GM11168 (cell line): ENCODE results near the gene SLC29A3.

ENCODE experiments used
- in situ Hi-C: fragments of 300-500 bp; cut with MboI; formaldehyde crosslinking; loops from one replicate; pipeline ENCODE4 v1.12.0; 2022; ENCODE audit warnings: low sequenced_read_pairs; ENCODE audit not compliant: unreplicated experiment

Gene SLC29A3

DNA sequence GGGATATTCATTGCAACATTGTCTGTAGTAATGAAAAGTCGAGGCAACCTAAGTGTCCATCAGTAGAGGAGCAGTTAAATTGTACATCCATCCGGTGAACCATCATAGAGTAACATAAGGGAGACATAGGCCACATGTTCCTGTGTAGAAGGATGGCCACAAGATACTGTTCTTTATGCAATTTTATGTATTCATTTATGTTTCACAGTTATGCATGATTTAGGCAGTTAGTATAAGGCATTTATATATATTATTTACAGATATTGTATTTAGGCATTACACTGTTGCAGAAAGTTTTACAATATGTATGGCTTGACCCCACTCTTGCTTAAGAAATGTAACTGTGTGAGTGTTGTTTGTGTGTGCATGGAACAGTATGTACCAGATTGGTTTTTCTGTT, 41.7 kb downstream of the SLC29A3 start:
- in situ Hi-C loops = no loop called here

DNA sequence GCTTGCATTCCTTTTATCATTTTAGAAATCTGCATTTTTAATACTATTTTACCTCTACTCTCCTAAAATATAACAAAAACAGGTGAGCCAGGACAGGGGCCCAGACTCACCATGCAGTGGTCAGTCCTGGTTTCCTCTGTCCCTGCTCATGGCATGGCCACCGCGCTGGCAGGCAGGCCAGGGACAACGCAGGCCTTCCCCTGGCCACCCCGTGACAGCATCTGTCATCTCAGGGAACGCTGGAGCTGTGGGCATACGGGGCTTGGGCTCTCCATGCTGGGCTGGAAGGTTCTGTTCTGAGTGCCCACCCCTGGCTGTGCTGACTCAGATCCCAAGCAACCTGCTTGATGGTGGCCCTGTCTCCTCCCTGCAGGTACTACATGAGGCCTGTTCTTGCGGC, 42.5 kb downstream of the SLC29A3 start:
- in situ Hi-C loops = no loop called here

DNA sequence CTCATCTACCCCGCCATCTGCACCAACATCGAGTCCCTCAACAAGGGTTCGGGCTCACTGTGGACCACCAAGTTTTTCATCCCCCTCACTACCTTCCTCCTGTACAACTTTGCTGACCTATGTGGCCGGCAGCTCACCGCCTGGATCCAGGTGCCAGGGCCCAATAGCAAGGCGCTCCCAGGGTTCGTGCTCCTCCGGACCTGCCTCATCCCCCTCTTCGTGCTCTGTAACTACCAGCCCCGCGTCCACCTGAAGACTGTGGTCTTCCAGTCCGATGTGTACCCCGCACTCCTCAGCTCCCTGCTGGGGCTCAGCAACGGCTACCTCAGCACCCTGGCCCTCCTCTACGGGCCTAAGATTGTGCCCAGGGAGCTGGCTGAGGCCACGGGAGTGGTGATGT, 43.1 kb downstream of the SLC29A3 start:
- in situ Hi-C loops = no loop called here

DNA sequence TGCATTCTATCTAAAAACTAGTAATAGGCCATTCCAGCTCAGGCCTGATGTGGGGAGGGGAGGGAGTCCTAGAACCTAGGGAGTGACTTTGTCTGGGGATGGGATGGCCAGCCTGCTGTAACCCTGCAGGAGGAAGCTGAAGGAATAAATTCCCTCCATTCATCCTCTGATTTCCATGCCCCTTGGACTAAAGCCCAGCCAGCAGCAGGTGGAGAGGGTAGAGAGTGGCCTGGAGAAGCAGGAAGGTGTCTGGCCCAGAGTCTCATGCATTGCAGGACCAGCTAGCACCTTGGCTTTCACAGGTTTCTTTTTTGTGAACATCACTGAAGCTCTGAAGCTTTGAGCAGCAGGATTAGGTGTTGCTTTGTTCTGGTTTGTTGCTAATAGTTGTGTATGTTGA, 44.9 kb downstream of the SLC29A3 start:
- in situ Hi-C loops = no loop called here

DNA sequence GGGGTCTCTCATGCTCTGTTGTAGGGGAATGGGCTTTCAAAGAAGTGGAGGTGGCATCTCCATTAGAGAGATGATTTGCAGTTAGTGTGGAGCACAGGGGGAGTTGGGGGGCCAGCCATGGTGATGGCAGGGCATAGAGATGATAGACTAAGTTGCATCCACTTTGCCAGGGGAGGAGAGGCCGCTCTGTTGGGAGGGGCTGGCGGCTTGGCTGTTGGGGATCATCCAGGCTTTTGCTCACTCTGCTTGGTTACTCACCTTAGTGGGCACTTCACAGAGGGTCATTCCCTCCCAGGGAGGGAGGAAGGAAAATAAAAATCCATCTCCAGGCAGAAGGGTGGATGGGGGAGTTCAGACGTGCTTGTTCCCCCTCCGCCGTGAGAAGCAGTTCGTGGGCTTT, 46.3 kb downstream of the SLC29A3 start:
- in situ Hi-C loops = no loop called here

DNA sequence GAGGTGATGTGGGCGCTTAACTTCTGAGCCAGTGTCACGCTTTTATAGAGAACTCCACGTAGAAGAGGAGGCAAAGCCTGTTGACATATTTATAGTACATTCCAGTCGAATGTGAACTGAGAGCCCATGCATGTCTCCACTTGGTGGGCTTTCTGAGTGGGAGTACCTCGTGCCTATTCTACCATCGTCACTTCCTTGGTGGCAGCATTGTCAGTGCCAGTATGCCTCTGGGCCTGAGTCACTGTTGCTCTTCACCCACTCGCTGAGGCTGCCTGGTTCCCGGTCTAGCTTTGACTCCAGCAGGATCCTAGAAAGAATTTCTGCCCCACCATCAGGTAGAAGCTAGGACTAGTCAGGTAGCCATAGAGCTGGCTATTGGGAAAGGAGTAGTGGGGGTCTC, 47.6 kb downstream of the SLC29A3 start:
- in situ Hi-C loops = no loop called here

DNA sequence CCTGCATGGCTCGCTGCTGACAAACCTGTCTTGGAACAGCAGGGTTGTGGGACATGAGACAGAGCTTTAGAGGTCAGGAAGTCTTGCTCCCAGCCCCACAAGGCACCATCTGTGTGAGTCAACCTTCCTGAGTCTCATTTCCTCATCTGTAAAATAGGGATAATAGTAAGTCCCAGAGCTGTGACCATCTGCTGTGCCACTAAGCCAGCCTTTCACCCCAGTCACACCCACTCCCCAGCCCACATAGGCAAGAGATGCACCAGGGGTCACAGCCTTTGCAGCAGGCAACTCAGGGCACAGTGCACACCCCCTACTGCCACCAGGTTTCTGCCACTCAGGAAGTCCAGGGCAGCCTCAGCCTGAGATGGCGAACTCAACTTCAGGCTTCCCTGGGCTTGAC, 48.2 kb downstream of the SLC29A3 start:
- in situ Hi-C loops = no loop called here

DNA sequence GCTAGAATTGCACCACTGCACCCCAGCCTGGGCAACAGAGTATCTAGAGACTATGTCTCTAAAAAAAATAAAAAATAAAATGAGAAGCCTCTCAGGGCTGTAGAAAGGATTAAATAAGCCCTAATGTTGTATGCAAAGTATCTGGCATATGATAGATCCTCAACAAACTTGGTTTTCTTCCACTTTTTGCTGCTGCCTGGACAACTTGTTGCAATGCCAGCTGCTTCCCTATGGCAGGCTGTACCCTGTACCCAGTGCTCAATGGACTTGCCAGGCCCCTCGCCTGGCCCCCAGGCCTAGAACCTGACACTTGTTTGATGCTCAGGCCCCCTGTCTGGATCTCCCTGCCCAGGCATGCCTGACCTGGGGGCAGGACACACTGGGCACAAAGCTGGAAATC, 49.1 kb downstream of the SLC29A3 start:
- in situ Hi-C loops = no loop called here

DNA sequence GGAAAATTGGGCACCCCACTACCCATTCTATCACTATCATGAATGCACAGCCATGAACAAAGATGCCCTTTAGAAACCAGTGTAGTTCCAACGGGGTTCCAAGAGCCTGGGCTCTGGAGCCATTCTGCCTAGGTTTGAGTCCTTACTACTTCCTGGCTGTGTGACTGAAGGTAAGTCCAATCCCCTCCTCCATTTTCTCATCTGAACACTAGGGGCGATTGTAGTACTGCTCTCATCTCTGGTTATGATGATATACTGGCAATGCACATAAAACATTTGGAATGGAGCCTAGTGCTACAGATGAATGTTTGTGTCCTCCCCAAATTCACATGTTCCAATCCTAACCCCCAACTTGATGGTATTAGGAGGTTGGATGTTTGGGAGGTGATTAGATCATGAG, 49.6 kb downstream of the SLC29A3 start:
- in situ Hi-C loops = no loop called here

DNA sequence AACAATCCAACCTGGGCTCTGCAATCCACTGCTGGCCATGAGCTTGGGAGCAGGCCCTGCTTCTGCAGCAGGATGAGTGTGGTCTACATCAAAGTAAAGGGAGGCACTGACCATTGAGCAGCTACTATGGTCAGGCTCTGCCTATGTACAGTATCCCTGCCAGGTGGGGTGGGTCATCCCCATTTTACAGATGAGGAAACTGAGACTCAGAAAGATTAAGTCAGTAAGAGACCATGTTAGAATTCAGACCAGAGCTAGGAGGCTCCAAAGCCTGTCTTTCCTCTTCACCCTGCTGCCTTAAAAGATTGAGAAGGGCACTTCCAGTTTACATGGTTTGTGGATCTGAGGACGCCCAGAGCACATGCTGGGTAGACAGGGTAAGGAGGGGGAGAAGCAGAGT, 50.5 kb downstream of the SLC29A3 start:
- in situ Hi-C loops = no loop called here

DNA sequence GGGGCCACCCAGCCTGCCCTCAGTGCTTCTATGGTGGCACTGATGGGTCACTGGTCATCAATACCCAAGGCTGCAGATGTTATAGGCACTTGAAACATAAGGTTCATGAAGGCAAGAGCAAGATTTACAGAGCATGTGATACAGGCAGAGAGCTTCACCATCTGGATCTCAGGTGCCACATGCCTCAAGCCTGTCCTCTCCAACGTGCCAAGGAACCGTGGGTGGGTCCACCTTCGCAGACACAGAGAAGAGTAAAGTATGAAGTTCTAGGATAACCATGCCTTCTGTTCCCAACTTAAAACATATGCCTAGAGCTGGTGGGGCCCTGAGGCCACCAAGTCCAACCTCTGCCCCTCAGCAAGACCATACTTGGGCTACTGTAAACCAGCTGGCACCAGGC, 51.0 kb downstream of the SLC29A3 start:
- in situ Hi-C loops = no loop called here

DNA sequence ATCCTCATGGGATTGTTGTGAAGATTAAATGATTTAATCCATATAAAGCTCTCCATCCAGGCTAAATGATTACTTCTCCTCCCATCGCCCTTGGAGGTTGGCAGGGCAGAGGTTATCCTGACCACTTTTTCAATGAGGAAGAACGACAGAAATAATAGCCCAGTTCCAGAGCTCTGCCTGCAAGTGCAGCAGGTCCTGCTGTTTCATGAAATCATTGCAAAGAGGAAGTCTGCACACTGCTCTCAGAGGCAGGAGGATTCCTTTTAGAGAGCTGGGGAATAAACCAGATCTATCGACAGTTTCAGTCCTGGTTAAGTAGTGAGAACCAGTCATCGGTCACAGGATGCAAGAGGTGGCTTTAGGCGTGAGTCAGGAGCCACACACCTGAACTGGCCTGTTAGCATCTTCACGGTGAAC, 52.7 kb downstream of the SLC29A3 start:
- in situ Hi-C loops = no loop called here

DNA sequence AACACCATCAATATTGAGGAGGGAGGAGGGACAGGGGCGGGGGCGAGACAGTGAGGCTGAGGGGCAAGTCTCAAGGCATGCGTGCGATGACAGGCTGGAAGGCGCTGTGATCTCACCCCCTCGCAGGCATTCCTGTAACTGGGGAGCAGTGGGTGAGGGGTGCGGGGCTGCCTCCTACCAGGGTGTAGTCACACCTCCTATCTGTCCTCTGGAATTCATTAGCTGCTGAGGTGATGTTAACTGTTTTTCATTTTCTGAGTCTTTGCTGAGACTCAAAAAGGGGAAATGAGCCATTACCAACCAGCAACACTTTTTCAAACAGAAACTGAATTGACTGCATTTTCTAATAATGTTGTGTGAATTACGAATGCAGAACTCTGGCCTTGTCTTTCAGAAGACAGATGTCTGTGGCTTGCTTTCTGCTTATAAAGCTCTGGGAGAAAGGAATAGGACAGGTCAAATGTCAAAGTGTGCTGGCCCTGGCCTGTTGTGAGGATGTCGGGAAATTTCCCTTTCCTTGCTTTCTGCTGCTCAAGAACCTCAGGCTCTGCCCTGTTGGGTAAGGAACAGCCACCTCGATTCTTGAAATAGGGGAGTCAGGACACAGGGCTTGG, 53.9 kb downstream of the SLC29A3 start:
- in situ Hi-C loops = no loop called here

DNA sequence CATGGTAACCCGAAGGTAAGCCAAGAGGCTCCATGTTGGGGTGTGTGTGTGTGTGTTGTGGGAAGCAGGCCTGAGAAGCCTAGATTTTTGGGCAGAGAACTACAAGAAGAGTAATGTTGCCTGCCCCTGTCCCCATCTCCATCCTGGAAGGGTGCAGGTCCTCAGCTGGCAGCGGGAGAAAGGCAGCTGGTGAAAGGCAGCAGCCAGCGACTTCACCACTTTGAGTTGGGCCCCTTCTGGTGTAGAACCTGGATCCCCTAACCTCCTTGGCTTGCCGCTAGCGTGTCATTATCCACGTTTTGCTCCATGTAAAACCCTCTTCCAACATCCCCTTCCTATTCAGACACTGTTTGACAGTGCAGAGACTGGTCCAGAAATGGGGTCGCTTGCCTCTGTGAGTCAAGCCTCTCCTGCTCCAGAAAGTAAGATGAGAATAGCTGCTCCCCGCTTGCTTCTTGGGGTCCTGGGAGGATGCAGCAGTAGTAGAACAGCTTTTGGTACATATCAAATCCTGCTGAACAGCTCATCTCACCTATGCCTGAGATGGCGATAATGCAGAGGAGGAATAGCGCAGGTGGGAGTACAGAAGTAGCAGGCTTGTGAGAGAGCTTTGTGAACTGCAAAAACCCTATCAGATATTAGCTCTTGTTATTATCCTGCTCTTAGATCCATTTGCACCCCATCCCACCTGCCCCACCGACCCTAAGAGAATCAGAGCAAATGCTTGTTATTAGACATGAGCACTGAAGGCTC, 55.6 kb downstream of the SLC29A3 start:
- in situ Hi-C loops = no loop called here

DNA sequence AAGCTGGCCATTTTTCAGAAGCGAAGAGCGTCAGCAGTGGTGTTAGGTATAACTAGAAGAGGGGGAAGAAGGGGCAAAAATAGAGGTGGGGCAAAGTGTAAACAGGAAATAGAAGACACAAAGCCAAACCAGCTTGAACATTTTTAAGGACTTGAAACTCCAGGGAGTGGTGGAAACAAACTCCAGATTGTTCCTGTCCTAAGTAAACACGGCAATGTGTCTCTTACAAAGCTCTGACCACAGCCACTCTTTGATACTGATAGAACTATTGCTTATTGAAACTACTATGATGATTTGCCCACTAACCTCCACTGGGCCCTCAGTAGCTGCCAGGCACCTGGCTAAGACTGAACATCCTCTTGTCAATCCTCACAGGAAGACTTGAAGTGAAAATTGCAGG, 56.9 kb downstream of the SLC29A3 start:
- in situ Hi-C loops = no loop called here

DNA sequence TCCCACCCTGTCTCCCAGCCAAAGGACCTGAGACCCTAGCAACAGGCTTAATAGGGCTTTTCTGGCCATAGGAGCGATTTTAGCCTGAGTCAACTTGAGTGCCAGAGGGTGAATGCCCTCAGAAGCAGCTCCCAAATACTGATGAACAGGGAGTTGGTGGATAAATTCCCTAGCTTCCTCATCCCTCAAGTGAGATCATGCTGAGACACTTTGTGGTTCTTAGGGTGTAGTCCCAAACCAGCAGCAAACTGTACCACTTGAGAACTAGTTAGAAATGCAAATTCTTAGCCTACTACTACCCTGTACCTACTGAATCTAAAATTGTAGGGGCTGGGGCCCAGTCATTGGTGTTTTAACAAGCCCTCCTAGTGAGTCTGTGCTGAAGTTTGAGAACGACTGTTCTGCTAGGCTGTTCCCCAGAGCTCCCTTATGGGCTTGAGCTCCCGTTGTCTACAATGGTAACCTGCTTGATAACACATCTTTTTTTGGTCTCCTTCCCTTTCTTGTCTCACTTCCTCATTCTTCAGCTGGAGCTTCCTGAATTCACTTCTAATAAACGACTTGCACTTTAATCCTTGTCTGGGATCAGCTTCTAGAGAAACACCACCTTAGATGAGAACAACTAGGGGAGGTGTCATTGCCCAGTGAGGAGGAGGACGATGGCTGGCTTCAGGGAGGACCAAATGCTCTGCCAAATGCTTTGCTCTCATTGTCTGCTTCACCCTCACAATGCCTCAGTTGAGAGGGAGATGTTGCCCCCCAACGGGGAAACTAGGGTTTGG, 59.5 kb downstream of the SLC29A3 start:
- in situ Hi-C loops = no loop called here

DNA sequence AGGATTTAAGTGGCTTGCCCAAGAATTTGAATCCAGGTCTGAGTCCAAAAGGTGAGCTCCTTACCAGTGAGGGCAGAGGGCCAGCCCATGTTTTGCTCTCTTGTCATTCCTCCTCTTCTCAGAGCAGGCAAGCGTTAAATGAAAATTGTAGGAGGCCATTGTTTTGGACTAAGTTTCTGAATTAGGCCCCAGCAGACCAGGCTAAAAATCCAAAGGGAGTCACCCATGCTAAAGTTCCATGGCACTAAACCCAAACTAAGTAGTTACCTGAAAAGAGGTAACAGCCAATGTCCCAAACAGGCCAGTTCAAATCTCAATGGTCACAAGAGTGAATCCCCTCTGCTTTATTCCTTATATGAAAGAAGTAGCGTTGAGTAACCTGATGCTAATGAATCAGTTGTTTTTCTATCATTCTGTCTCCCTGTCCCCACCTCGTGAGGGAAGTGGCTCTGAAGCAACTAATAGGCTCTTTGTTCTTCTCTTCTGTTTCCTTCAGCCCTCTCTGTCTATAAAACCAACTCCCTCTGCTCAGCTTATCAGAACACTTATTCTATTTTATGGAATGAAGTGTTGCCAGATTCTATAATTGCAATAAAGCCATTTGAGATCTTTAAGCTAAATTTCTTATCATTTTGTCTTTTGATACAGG, 60.2 kb downstream of the SLC29A3 start:
- in situ Hi-C loops = no loop called here

DNA sequence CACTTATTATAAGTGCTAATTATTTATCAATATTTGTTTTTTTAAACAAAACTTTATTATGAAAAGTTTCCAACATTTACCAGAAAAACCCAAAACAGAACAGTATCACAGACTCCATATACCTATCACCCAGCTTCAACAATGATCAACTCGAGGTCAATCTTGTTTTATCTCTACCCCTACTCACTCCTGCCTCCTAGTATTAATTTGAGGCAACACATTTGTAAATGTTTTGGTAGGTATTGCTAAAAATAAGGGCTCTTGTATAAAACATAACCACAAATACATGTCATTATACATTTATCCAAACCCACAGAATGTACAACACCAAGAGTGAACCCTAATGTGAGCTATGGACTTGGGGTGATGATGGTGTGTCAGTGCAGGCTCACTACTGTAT, 61.8 kb downstream of the SLC29A3 start:
- in situ Hi-C loops = loop anchor here (5.0 kb wide), 2 partner anchors 64 to 186 kb away; partner anchors contain the start of gene SLC29A3

DNA sequence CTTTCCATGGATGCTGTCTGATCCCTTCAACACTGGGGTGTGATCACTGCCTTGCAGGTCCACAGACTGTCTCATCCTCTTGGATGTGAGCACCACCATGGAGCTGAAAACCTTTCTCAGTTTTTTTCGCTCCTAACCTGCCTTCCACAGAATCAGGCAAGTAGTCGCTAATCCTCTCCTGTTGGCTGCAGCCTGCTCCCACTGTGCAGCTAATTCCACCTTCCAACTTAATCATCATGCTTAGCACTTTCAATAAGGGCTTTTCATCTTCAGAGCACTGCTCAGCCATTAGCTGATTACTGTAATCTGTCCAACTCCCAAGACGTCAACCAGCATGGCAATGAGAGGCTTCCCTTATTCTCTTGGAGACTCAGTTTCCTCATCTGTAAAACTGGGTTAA, 62.6 kb downstream of the SLC29A3 start:
- in situ Hi-C loops = loop anchor here (5.0 kb wide), 2 partner anchors 64 to 186 kb away; partner anchors contain the start of gene SLC29A3

DNA sequence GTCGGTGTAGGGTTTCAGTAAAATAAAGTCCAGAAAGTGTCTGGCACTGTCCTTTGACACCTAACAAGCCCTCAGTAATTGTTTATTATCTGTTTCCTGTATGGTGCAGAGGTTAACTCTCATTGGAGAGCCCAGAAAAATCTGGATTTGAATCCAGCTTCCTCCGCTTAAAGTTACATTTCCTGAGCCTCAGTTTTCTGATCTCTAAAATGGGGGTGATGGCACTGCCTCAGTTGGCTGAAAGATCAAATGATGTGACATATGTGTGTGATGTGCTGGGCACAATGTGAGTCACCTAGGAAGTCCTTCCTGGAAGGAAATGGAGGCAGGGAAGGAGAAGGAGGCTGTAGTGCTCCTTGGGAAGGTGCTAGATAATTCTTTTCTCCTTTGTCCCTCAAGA, 63.0 kb downstream of the SLC29A3 start:
- in situ Hi-C loops = loop anchor here (5.0 kb wide), 2 partner anchors 65 to 185 kb away; partner anchors contain the start of gene SLC29A3

DNA sequence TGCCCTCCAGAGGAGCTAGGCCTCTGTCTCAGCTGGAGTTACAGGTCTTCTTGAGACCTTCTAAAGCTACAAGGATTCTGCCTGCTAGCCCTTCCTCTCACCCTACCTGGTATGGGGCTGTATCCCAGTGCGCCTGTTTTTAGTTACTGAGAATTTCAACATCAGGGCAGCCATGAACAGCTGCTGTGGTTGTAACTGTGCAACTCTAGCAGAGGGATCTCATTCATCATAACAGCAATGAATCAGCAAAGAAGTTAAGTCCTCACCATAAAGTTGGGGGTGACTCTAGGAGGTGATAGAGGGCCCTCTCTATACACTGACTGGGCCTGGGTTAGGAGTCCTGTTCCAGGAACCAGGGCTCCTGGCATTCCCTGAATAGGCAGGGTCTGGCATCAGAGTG, 63.7 kb downstream of the SLC29A3 start:
- in situ Hi-C loops = loop anchor here (5.0 kb wide), 2 partner anchors 65 to 185 kb away; partner anchors contain the start of gene SLC29A3
